HepG2 (cell line): ENCODE results near the gene PAPSS1. TPM values are rescaled to one million over a fixed set of nuclear protein-coding genes. Genes with fewer than 3 reads are reported as not detected.
A peak's percentile ranks its signal among the peaks of the same experiment; 100 is the strongest.

Source experiments
- ATAC-seq: fragments of 200-7000 bp; cut with Tn5 transposase; 3 replicates; pipeline ENCODE4 v1.9.1; 2020; ENCODE audit warnings: mild to moderate bottlenecking, moderate library complexity
- BruUV-seq: library from RNA; stranded (reverse); fragments of 400-500 nt; replicated peaks from 2 replicates; lab custom pipeline; 2021; lab: Mats Ljungman, UMichigan
- CTCF ChIA-PET: fragments of 300-600 bp; formaldehyde crosslinking; extraction: SDS; loops from one replicate; lab custom pipeline; 2021; ENCODE audit warnings: low total read pairs, inconsistent platforms, low intra/inter-chr PET ratio; lab: Yijun Ruan, JAX
- POLR2A ChIA-PET: fragments of 350-600 bp; sonication (Branson Sonifier 250); formaldehyde crosslinking; loops from one replicate; lab custom pipeline; 2020; ENCODE audit warnings: antibody characterized with exemption, inconsistent platforms; lab: Yijun Ruan, JAX
- DNase-seq: peaks from one replicate; pipeline ENCODE4 v3.0.0-alpha.2; 2015; ENCODE audit warnings: low spot score
- FAIRE-seq: peaks from 3 replicates; lab custom pipeline; 2011; peaks lifted over from hg19 to GRCh38; lab: Jason Lieb, UNC
- H2AFZ ChIP-seq: one replicate; pipeline ENCODE4 v1.6.1; 2011; ENCODE audit warnings: low read length, inconsistent platforms
- H3K27ac ChIP-seq: fragments of 300-600 bp; 3 replicates; pipeline ENCODE4 v1.8.0; 2011; ENCODE audit warnings: mixed run types, mild to moderate bottlenecking, mixed read lengths, low read length, inconsistent platforms; ENCODE audit not compliant: insufficient read depth; ENCODE audit errors: extremely low read length
- H3K27me3 ChIP-seq, 2 experiments: fragments of 200-600 bp in 1 of 2; 2 replicates in 1 of 2; 3 replicates in 1 of 2; pipeline versions ENCODE4 v1.6.0 to v1.8.0; 2011; ENCODE audit warnings: low read length in 2 of 2, mild to moderate bottlenecking in 2 of 2, moderate library complexity in 2 of 2, inconsistent platforms in 1 of 2; ENCODE audit not compliant: insufficient read depth in 2 of 2, control insufficient read depth in 1 of 2
- H3K36me3 ChIP-seq, 2 experiments: fragments of 200-600 bp in 1 of 2; replicated peaks in 1 of 2; 2 replicates in 1 of 2; 3 replicates in 1 of 2; pipeline versions ENCODE4 v1.5.1 to v1.8.0; 2011; ENCODE audit warnings: low read length in 2 of 2, inconsistent platforms in 1 of 2; ENCODE audit not compliant: insufficient read depth in 2 of 2, control insufficient read depth in 1 of 2
- H3K4me1 ChIP-seq: 2 replicates; pipeline ENCODE4 v1.5.1; 2012; ENCODE audit warnings: low read length, inconsistent platforms; ENCODE audit not compliant: insufficient read depth
- H3K4me2 ChIP-seq: 2 replicates; pipeline ENCODE4 v1.6.0; 2011; ENCODE audit warnings: low read depth, low read length, inconsistent platforms
- H3K4me3 ChIP-seq, 3 experiments: fragments of 200-600 bp in 1 of 3; sonication (generic), shearing (Covaris generic) in 1 of 3; replicated peaks in 1 of 3; 2 replicates each; pipeline ENCODE4 v1.5.1; 2011 to 2016; ENCODE audit warnings: low read length in 3 of 3, inconsistent platforms in 2 of 3, low read depth in 2 of 3, mild to moderate bottlenecking in 2 of 3, control low read depth in 1 of 3, mixed read lengths in 1 of 3; ENCODE audit not compliant: insufficient read depth in 1 of 3
- H3K79me2 ChIP-seq: one replicate; pipeline ENCODE4 v1.6.1; 2011; ENCODE audit warnings: low read length, inconsistent platforms; ENCODE audit not compliant: insufficient read depth
- H3K9ac ChIP-seq: 2 replicates; pipeline ENCODE4 v1.6.0; 2011; ENCODE audit warnings: mild to moderate bottlenecking, low read depth, low read length, inconsistent platforms; ENCODE audit not compliant: insufficient read depth
- H3K9me3 ChIP-seq: 2 replicates; pipeline ENCODE4 v1.5.1; 2012; ENCODE audit warnings: mild to moderate bottlenecking, low read length
- H4K20me1 ChIP-seq: 2 replicates; pipeline ENCODE4 v1.6.0; 2011; ENCODE audit warnings: inconsistent platforms, mild to moderate bottlenecking, low read length, moderate library complexity; ENCODE audit not compliant: insufficient read depth
- ATF3 ChIP-seq: sonication (generic); formaldehyde crosslinking; IDR thresholded peaks from 2 replicates; pipeline ENCODE4 v1.4.0; 2020; ENCODE audit warnings: missing genetic modification reagents
- ATF5 ChIP-seq: sonication (generic); formaldehyde crosslinking; IDR thresholded peaks from 2 replicates; pipeline ENCODE4 v1.4.0; 2020; ENCODE audit warnings: mild to moderate bottlenecking, low read depth, missing genetic modification reagents
- EZH2 ChIP-seq: conservative IDR thresholded peaks from 2 replicates; pipeline ENCODE4 v1.6.1; 2012; ENCODE audit warnings: mild to moderate bottlenecking, low read depth, low read length, moderate library complexity
- FOXA3 ChIP-seq: IDR thresholded peaks from 2 replicates; pipeline ENCODE4 v1.6.1; 2016; ENCODE audit warnings: missing genetic modification reagents, missing compliant biosample characterization
- FOXC1 ChIP-seq: sonication (generic); formaldehyde crosslinking; IDR thresholded peaks from 2 replicates; pipeline ENCODE4 v1.8.0; 2022; ENCODE audit warnings: mild to moderate bottlenecking, missing genetic modification reagents, borderline replicate concordance
- GATAD1 ChIP-seq: IDR thresholded peaks from 2 replicates; pipeline ENCODE4 v1.6.1; 2016; ENCODE audit warnings: missing genetic modification reagents, missing compliant biosample characterization
- HHEX ChIP-seq: IDR thresholded peaks from 2 replicates; pipeline ENCODE4 v1.6.1; 2016; ENCODE audit warnings: control low read depth
- MIXL1 ChIP-seq: IDR thresholded peaks from 2 replicates; pipeline ENCODE4 v1.6.1; 2016
- MLX ChIP-seq: IDR thresholded peaks from 2 replicates; pipeline ENCODE4 v1.6.1; 2016
- MTF2 ChIP-seq: sonication (generic); formaldehyde crosslinking; IDR thresholded peaks from 2 replicates; pipeline ENCODE4 v1.5.0; 2020; ENCODE audit warnings: missing genetic modification reagents, borderline replicate concordance
- MZF1 ChIP-seq: sonication (generic); formaldehyde crosslinking; IDR thresholded peaks from 2 replicates; pipeline ENCODE4 v1.8.1; 2023; ENCODE audit warnings: mild to moderate bottlenecking, missing genetic modification reagents, borderline replicate concordance
- POLR2A ChIP-seq, 2 experiments: IDR thresholded peaks; 2 replicates each; pipeline ENCODE4 v1.6.1; 2011; ENCODE audit warnings: low read depth in 2 of 2, low read length in 2 of 2, mild to moderate bottlenecking in 1 of 2, moderate library complexity in 1 of 2; ENCODE audit not compliant: insufficient read depth in 1 of 2
- TFE3 ChIP-seq: IDR thresholded peaks from 2 replicates; pipeline ENCODE4 v1.6.1; 2016
- TOPORS ChIP-seq: sonication (generic); formaldehyde crosslinking; IDR thresholded peaks from 2 replicates; pipeline ENCODE4 v1.8.0; 2023; ENCODE audit warnings: mild to moderate bottlenecking, missing genetic modification reagents
- ZBTB26 ChIP-seq: IDR thresholded peaks from 2 replicates; pipeline ENCODE4 v1.6.1; 2016; ENCODE audit warnings: missing compliant biosample characterization, missing genetic modification reagents, borderline replicate concordance
- ZFY ChIP-seq: sonication (generic); formaldehyde crosslinking; IDR thresholded peaks from 2 replicates; pipeline ENCODE4 v1.4.0; 2020; ENCODE audit warnings: missing genetic modification reagents
- ZNF20 ChIP-seq: sonication (generic); formaldehyde crosslinking; IDR thresholded peaks from 2 replicates; pipeline ENCODE4 v1.4.0; 2020; ENCODE audit warnings: mild to moderate bottlenecking, moderate library complexity, missing genetic modification reagents
- ZNF484 ChIP-seq: sonication (generic); formaldehyde crosslinking; IDR thresholded peaks from 2 replicates; pipeline ENCODE4 v1.5.1; 2020; ENCODE audit warnings: mild to moderate bottlenecking, low read depth, missing genetic modification reagents, borderline replicate concordance
- ZNF644 ChIP-seq: IDR thresholded peaks from 2 replicates; pipeline ENCODE4 v1.6.1; 2016; ENCODE audit warnings: low read depth
- ZNF878 ChIP-seq: sonication (generic); formaldehyde crosslinking; IDR thresholded peaks from 2 replicates; pipeline ENCODE4 v1.8.1; 2023; ENCODE audit warnings: mild to moderate bottlenecking, missing genetic modification reagents, moderate library complexity
- WGBS: methylation state at CpG from one replicate; pipeline ENCODE4 v1.1.6; 2017; ENCODE audit warnings: low lambda C conversion rate; 5-methylcytosine and 5-hydroxymethylcytosine counted together
- in situ Hi-C: cut with HindIII; loops from 2 replicates; pipeline ENCODE4 v1.10.0; 2017; ENCODE audit warnings: low pct_unique_long_range_greater_than_20kb; ENCODE audit not compliant: extremely low pct_ligation_motif_present
- intact Hi-C: fragments of 100-400 bp; cut with micrococcal nuclease; formaldehyde crosslinking; loops from one replicate; pipeline ENCODE4 v1.10.0; 2022; ENCODE audit not compliant: unreplicated experiment
- polyA plus RNA-seq, 8 experiments: library from polyadenylated mRNA; depleted of rRNA in 3 of 8; stranded (reverse) in 7 of 8; unstranded in 1 of 8; fragments of >200 nt; fragmentation: Illumina TruSeq in 4 of 8; extraction: Trizol in 4 of 8; gene quantifications; 2 replicates each; pipeline versions ENCODE4 v1.2.1 to v1.2.3, GENCODE V29; 2011 to 2016; ENCODE audit warnings: low read depth in 4 of 8, missing spikeins in 1 of 8, mixed read lengths in 1 of 8; ENCODE audit not compliant: insufficient read depth in 1 of 8
- total RNA-seq, 5 experiments: library from RNA; depleted of rRNA; stranded (reverse); fragments of >200 nt; fragmentation: Illumina TruSeq; extraction: Trizol; gene quantifications; 2 replicates each; pipeline ENCODE4 v1.2.3, GENCODE V29; 2016; ENCODE audit warnings: low read depth in 1 of 5

PAPSS1 gene
- total and polyA plus RNA-seq, 2 of the 13 experiments (the other 11 are each of a cell fraction or from before 2014, with no cell fraction given) = 105 to 126 TPM

GRCh38 chr4:107736924-107737448 lies 17.0 kb upstream of the PAPSS1 start:
- H3K4me1 ChIP-seq = peaks cover 41% of the 10 kb centered on the region
- peak; percentile 69 for DNase-seq
- peak overlapping the region in 1 of 3 experiments; percentile 31; a peak in 1 of 6 replicates for H3K4me3 ChIP-seq
- H3K9me3 ChIP-seq = no peaks in the 10 kb centered on the region
- no peaks in the 10 kb centered on the region for H3K36me3 ChIP-seq
- ChIA-PET POLR2A (interaction anchor here (0.9 to 4.2 kb wide), 2 partner anchors 17 to 158 kb away, joined by 3 to 23 read pairs; partner anchors contain the start of gene PAPSS1), CTCF (interaction anchor here (2.2 kb wide), 1 partner anchor 158 kb away, joined by 15 read pairs; no protein-coding TSS in a partner anchor)
- no peak overlapping the region for H2AFZ ChIP-seq
- WGBS = 5% methylated on average over 5 of the region's 7 CpGs
- no peak overlapping the region for H3K9ac ChIP-seq
- peak; percentile 90 for ATAC-seq
- intact Hi-C loops = loop anchor here (1.0 to 5.0 kb wide), 4 partner anchors 18 to 158 kb away; no protein-coding TSS in a partner anchor
- H3K27ac ChIP-seq = peak overlapping the region; percentile 66
- peak; percentile 88 for FAIRE-seq
- H3K27me3 ChIP-seq = no peaks in the 10 kb centered on the region; a peak in 1 of 5 replicates
- BruUV-seq = no TSS peak
- peak overlapping the region; percentile 65 for H3K4me2 ChIP-seq
- in situ Hi-C loops = loop anchor here (5.0 kb wide), 1 partner anchor 160 kb away; no protein-coding TSS in a partner anchor
- no peaks in the 10 kb centered on the region for H3K79me2 ChIP-seq
- H4K20me1 ChIP-seq = no peaks in the 10 kb centered on the region
- TF ChIP-seq MLX (CRISPR knock-in tag) = peak; percentile 46; the same call in 1 of the 2 replicates
- TF ChIP-seq HHEX (CRISPR knock-in tag) = no peak
- peak; percentile 86; the same call in 1 of the 2 replicates for TF ChIP-seq MIXL1
- 0 out of 2 replicates have a peak, but pooled peaks have one; percentile 12 for TF ChIP-seq TFE3 (CRISPR knock-in tag)
- TF ChIP-seq POLR2A (IDR thresholded peaks at IDR 0.05; ENCODE audit: insufficient read depth in 1 of 2, low read depth in 2 of 2, low read length in 2 of 2) = no peak
- no peak for TF ChIP-seq ZFY (CRISPR knock-in tag)
- TF ChIP-seq ATF5 (CRISPR knock-in tag) = no peak
- no peak for TF ChIP-seq ATF3 (CRISPR knock-in tag)
- TF ChIP-seq ZNF644 (CRISPR knock-in tag) = 0 out of 2 replicates have a peak, but pooled peaks have one; percentile 9
- TF ChIP-seq ZNF878 (CRISPR knock-in tag) = peak; percentile 54; the same call in 1 of the 2 replicates
- peak; percentile 45; the same call in 1 of the 2 replicates for TF ChIP-seq ZBTB26 (CRISPR knock-in tag)
- no peak for TF ChIP-seq TOPORS (CRISPR knock-in tag)
- no peak for TF ChIP-seq ZNF20
- TF ChIP-seq MZF1 (CRISPR knock-in tag) = no peak
- peak; percentile 55; the same call in 1 of the 2 replicates for TF ChIP-seq GATAD1 (CRISPR knock-in tag)
- TF ChIP-seq FOXA3 (CRISPR knock-in tag) = peak; percentile 67
- no peak for TF ChIP-seq ZNF484 (CRISPR knock-in tag)
- TF ChIP-seq MTF2 (CRISPR knock-in tag) = no peak
- TF ChIP-seq FOXC1 (CRISPR knock-in tag) = 0 out of 2 replicates have a peak, but pooled peaks have one; percentile 42
- TF ChIP-seq EZH2 = no peak
